Activated T-cell treated with anti-CD3 and anti-CD28 coated beads, Interleukin-2, amount 50 U/mL, for 48 hours (primary cell): ENCODE measurements around the gene BTBD16.

Source experiments
- DNase-seq, 2 experiments: peaks; one replicate each; pipeline ENCODE4 v3.0.0-alpha.2; 2020

BTBD16 gene

GRCh38 chr10:122323941-122324675 is 53.0 kb downstream of the BTBD16 start:
- DNase-seq, result no peak

- DNase-seq, result no peak
These were observed 54.1 kb downstream of the BTBD16 start for GRCh38 chr10:122325235-122325634.

- DNase-seq, result no peak
These were observed 55.3 kb downstream of the BTBD16 start for GRCh38 chr10:122326385-122326784.

GRCh38 chr10:122326806-122327205 is 55.7 kb downstream of the BTBD16 start:
- no peak for DNase-seq

GRCh38 chr10:122327237-122328206 is 56.4 kb downstream of the BTBD16 start:
- no peak for DNase-seq

- no peak for DNase-seq
These were observed 57.6 kb downstream of the BTBD16 start for GRCh38 chr10:122328676-122329075.

- DNase-seq, result no peak
These were observed 58.3 kb downstream of the BTBD16 start for GRCh38 chr10:122329416-122329815.

- no peak for DNase-seq
These were observed 60.0 kb downstream of the BTBD16 start for GRCh38 chr10:122331100-122331499.

- no peak for DNase-seq
These were observed 60.7 kb downstream of the BTBD16 start for GRCh38 chr10:122331615-122332446.

GRCh38 chr10:122333037-122333436 is 61.9 kb downstream of the BTBD16 start:
- peak; percentile 28 to 54 for DNase-seq

- no peak for DNase-seq
These were observed 65.2 kb downstream of the BTBD16 start for GRCh38 chr10:122336332-122336731.

GRCh38 chr10:122336961-122337360 is 65.9 kb downstream of the BTBD16 start:
- DNase-seq, result no peak

GRCh38 chr10:122338609-122339441 is 67.7 kb downstream of the BTBD16 start:
- no peak for DNase-seq

- no peak for DNase-seq
These were observed 70.2 kb downstream of the BTBD16 start for GRCh38 chr10:122341141-122341810.

GRCh38 chr10:122342293-122343134 is 71.4 kb downstream of the BTBD16 start:
- DNase-seq, result peak; percentile 67

GRCh38 chr10:122343135-122343800 is 72.2 kb downstream of the BTBD16 start:
- DNase-seq, result no peak

- DNase-seq, result no peak
These were observed 72.8 kb downstream of the BTBD16 start for GRCh38 chr10:122343936-122344335.

GRCh38 chr10:122344741-122345258 is 73.7 kb downstream of the BTBD16 start:
- DNase-seq, result no peak

GRCh38 chr10:122346326-122346950 is 75.3 kb downstream of the BTBD16 start:
- no peak for DNase-seq
